ENCODE data around the gene SLC9A1.
"Not testable (repeated sequence)": the region's sequence is repeated elsewhere in the genome, so short reads cannot be mapped to it uniquely, and the experiment has no call there.

SLC9A1 gene

GRCh38 chr1:27154991-27155781 lies at the start of gene SLC9A1:
TSS of gene SLC9A1 (minus strand) at chr1:27155125. CDS start at chr1:27154334, 791 bp downstream.
- peak; percentile 87 for DNase-seq (ENCODE audit: low read depth, low spot score)

GRCh38 chr1:27203946-27204345 lies 49.0 kb upstream of the SLC9A1 start:
- DNase-seq (ENCODE audit: low read depth, low spot score): no peak

GRCh38 chr1:27201295-27201694 lies 46.4 kb upstream of the SLC9A1 start:
- DNase-seq (ENCODE audit: low read depth, low spot score): no peak

- no peak for DNase-seq (ENCODE audit: low read depth, low spot score)
Observed at GRCh38 chr1:27193194-27193593, 38.3 kb upstream of the SLC9A1 start.

DNA sequence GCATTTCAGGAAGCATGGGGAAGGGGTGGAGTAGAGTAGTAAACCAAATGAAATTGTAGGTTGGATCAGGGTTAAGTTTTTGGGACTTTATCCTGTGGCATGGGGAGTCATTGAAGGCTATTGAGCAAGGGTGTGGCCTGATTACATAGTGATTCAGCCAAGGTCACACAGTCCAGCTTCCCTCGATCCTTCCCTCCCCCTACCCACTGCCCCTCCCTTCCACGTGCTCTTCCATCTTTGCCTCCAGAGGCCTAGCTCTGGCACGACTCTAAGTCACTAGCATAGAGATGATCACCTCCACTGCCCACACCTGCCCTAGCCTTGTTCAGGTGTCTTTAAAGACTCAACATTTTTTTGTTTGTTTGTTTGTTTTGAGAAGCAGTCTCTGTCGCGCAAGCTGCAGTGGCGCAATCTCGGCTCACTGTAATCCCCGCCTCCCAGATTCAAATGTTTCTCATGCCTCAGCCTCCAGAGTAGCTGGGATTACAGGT lies 37.2 kb upstream of the SLC9A1 start:
- DNase-seq (ENCODE audit: low read depth, low spot score): no peak

- DNase-seq (ENCODE audit: low read depth, low spot score): not testable (repeated sequence)
Observed at GRCh38 chr1:27184665-27185064, 29.7 kb upstream of the SLC9A1 start.

GRCh38 chr1:27179979-27180378 lies 25.1 kb upstream of the SLC9A1 start:
- no peak for DNase-seq (ENCODE audit: low read depth, low spot score)

GRCh38 chr1:27179379-27179778 lies 24.5 kb upstream of the SLC9A1 start:
- no peak for DNase-seq (ENCODE audit: low read depth, low spot score)

DNA sequence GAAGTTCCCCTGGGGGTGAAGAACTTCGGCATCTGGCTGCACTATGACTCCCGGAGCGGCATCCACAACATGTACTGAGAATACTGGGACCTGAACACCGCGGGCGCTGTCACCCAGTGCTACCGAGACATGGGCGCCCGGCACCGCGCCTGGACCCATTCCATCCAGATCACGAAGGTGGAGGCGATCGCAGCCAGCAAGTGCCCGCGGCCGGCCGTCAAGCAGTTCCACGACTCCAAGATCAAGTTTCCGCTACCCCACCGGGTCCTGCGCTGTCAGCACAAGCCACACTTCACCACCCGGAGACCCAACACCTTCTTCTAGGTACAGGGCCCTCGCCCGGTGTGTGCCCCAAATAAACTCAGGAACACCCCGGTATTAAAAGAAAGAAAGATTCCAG lies 22.0 kb upstream of the SLC9A1 start:
- no peak for DNase-seq (ENCODE audit: low read depth, low spot score)

- no peak for DNase-seq (ENCODE audit: low read depth, low spot score)
Observed at GRCh38 chr1:27176323-27176722, 21.4 kb upstream of the SLC9A1 start.

GRCh38 chr1:27172992-27173391 lies 18.1 kb upstream of the SLC9A1 start:
- not testable (repeated sequence) for DNase-seq (ENCODE audit: low read depth, low spot score)

DNA sequence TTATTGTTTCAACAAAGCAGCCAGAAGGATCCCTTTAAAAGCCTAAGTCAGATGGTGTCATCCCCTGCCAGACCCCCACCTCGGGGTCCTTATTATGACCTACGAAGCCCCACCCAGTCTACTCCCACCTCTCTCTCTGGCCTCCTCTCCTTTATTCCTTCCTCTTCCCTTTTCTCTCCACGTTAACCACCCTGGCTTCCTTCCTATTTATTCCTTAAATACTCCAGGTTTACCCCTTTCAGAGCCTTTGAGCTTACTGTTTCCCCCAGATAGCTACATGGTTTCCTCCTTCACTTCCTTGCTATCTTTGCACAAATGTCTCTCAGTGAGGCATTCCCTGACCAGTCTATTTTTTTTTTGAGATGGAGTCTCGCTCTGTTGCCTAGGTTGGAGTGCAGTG lies 12.0 kb upstream of the SLC9A1 start:
- no peak for DNase-seq (ENCODE audit: low read depth, low spot score)

DNA sequence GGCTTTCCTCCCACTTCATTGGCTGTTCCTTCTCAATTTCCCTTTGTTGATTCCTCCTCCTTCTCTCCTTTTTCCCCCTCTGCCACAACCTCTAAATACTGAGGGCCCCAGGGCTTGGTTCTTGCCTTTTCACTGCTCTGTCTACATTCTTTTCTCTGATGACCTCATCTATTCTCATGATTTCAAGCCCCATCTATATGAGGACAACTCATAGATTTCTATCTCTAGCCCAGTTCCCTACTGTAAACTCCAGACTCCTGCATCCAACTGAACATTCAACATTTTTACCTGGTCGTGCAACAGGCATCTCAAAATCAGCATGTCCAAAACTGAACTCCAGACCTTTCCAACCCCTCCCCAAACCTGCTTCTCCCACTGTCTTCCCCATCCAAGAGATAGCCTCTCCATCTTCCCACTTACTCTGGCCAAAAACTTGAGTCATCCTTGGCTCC lies 11.5 kb upstream of the SLC9A1 start:
- no peak for DNase-seq (ENCODE audit: low read depth, low spot score)

DNA sequence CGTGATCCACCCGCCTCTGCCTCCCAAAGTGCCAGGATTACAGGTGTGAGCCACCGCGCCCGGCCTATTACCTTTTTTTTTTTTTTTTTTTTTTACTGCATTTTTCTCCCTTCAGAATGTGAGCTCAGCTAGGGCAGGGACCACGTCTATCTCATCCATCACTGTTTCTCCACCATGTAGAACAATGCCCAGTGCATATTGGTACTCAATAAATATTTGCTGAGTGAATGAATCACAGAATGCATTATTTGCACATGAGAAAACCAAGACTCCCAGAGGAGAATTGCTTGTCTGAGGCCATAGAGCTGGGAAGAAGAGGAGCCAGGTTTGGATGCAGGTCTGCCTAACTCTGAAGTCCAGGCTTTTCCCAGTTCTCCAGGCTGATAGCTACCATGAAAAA lies 8.2 kb upstream of the SLC9A1 start:
- no peak for DNase-seq (ENCODE audit: low read depth, low spot score)

DNA sequence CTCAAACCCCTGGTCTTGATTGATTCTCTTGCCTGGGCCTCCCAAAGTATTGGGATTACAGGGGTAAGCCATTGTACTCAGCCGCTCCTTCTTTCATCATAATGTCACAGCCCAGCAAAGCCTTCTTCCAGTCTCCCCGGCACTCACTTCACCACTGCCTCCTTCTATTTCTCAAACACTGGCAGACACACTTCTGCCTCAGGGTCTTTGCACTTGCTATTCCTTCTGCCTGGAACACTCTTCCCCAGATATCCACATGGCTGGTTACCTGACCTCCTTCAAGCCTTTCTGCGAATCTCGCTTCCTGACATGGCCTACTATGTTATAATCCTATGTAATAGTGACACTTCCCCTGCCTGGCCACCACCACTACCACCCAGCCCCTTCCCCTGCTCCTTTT lies 7.2 kb upstream of the SLC9A1 start:
- DNase-seq (ENCODE audit: low read depth, low spot score): no peak

DNA sequence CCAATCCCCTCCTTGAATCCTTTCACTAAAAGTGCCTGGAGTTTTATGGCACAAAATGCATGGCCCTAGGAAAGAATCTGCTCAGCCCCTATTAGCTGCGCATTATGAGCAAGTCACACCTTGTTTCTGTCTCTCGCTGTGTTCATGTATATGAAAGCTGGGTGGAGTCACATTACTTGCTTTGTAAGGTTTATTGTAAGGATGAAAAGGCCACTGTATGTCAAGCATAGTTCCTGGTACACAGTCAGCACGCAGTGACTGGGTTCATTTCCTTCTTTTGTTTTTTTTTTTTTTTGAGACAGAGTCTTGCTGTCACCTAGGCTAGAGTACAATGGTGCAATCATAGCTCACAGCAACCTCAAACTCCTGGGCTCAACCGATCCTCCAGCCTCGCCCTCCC lies 6.7 kb upstream of the SLC9A1 start:
- no peak for DNase-seq (ENCODE audit: low read depth, low spot score)

DNA sequence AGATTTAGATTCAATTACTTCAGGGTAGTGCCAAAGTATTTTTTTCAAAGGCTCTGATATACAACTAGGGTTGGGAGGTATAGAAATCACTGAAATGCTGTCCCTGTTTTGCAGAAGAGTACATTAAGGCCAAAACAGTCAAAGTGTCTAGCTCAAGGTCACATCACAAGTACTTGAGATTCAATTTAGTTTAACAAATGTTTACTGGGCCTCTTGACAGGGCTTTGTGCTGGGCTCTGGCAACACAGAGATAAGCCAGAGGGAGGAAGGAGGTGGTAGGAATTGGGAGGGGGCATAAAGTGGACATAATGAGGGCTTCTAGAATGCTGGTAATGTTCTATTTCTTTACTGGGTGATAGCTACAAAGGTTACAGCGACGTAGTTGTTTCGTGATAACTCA lies 2.3 kb upstream of the SLC9A1 start:
- DNase-seq (ENCODE audit: low read depth, low spot score): no peak

DNA sequence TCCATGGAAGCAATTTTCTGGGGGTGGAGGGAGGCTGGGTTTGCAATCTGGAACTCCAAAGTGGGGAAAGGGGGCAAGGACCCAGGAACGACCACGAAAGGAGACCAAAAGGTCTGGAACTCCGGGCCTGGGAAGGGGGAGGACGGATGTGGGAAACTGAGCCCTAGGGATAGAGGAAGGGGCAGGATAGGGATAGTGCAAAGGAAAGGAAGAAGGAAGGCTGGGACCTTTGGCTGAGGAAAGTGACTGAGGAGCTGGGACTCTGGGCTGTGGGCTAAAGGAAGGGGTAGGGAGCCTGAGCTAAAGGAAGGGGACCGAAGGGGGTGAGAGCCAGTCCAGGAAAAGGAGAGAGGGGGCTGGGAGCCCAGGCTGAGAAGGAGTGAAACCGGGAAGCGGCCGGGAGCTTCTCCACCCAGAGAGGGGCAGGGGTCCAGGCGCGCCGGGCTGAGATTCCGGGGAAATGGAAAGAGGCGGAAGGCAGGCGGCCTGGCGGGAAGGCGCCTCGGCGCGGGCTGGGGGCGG lies 395 bp downstream of the SLC9A1 start:
- DNase-seq (ENCODE audit: low read depth, low spot score): no peak

DNA sequence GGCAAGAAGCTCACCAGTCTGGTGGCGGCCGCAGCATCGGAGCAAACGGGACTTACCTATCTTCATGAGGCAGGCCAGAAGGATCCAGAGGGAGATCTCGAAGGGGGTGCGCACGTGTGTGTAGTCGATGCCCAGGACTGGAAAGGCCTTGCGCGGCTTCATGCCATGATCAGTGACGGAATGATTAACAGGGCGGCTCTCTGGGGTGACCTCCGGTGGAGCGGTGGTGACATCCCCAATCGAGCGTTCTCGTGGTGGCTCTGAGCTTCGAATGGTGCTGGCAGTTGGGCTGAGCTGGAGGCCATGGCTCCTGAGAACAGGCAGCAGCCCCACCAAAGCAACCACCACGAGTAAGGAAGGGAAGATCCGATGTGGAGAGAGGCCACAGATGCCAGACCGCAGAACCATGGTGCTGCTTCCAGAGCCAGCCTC lies 982 bp downstream of the SLC9A1 start:
- DNase-seq (ENCODE audit: low read depth, low spot score): no peak

DNA sequence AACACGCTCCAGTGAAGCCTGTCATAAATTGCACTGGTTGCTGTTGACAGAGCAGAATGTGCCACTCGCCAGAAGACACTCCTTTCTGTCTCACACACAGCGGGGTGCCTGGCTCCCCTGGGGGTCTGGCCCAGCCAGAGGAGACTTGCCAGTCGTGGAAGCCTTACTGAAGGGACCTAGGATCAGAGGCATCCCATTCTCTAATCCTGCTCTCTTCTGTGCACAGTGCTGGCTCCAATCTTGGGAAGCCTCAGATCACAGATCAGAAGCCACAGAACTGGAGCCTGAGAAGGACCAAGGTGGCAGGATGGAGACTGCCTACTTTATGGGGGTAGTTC lies 1.4 kb downstream of the SLC9A1 start:
- DNase-seq (ENCODE audit: low read depth, low spot score): no peak

DNA sequence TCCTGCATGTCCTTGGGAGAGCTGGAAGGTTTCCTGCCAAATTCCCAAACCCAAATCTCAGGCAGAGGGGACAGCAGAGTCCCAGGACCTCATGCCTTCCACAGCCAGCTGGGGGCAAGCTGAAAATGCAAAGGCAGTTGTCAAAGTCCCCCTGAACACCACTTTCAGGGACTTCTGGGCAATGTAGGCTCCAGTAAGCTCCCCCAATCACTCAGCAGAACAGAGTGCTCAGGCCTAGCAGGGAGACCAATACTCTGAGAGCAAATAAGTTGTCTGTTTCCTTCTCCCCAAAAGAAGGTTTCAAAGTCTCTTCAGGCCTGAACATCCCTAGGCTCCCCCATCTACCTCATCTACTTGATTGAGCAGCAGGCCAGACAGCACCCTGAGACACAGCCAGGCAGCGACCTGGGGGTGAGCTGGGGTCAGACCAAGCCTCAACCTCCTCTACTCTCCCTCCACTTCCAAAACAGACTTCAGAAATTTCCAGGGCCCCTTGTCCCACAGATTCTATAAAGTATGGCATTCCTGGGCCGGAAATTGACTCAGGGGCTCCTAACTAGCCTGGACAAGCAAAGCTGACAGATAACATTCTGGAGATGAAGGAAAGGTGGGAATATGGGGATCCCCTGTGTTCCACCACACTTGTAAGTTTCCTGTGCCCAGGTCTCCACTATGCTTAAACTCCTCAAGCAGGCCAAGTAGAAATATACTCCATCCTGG lies 1.9 kb downstream of the SLC9A1 start:
- DNase-seq (ENCODE audit: low read depth, low spot score): no peak

- no peak for DNase-seq (ENCODE audit: low read depth, low spot score)
Observed at GRCh38 chr1:27152004-27152828, 2.7 kb downstream of the SLC9A1 start.
